Neuron (in vitro differentiated cells): ENCODE measurements around the gene CDH8.
"Not testable (repeated sequence)": the region's sequence is repeated elsewhere in the genome, so short reads cannot be mapped to it uniquely, and the experiment has no call there.

Source experiments
- H2AFZ ChIP-seq: one replicate; pipeline ENCODE4 v1.6.1; 2013; ENCODE audit warnings: low read depth, mild to moderate bottlenecking, inconsistent platforms, low read length, moderate library complexity
- H3K27me3 ChIP-seq: one replicate; pipeline ENCODE4 v1.6.1; 2013; ENCODE audit warnings: low read length; ENCODE audit not compliant: insufficient read depth
- H3K36me3 ChIP-seq: one replicate; pipeline ENCODE4 v1.6.1; 2013; ENCODE audit warnings: low read length; ENCODE audit not compliant: insufficient read depth
- H3K4me1 ChIP-seq: one replicate; pipeline ENCODE4 v1.6.1; 2013; ENCODE audit warnings: low read length; ENCODE audit not compliant: insufficient read depth
- H3K4me3 ChIP-seq: 2 replicates; pipeline ENCODE4 v1.5.1; 2013; ENCODE audit warnings: mild to moderate bottlenecking, low read length, moderate library complexity
- H3K9me3 ChIP-seq: one replicate; pipeline ENCODE4 v1.6.1; 2013; ENCODE audit warnings: low read length

The CDH8 gene

DNA sequence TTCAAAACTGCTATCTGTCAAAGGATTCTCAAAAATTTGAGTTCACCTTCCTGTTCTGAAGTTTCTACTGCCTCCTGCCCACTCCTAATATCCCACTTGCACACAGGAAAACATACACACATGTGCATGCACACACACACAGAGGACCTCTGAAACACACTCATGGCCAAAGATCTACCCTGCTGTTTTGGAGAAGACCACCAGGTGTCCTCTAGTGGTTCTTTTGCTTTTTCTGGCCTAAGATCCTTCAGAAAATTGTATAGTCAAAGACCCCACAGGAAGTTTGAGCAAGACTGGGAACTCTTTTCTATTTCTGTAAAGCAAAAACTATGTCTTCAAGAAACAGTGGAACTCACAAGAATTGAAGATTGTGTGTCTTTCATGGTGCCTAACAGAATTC lies 90.2 kb downstream of the CDH8 start:
- H3K36me3 ChIP-seq: no peaks in the 10 kb centered on the region
- no peak overlapping the region for H3K4me3 ChIP-seq
- no peaks in the 10 kb centered on the region for H3K9me3 ChIP-seq
- no peaks in the 10 kb centered on the region for H3K27me3 ChIP-seq
- no peak overlapping the region for H2AFZ ChIP-seq
- peaks cover 11% of the 10 kb centered on the region for H3K4me1 ChIP-seq

DNA sequence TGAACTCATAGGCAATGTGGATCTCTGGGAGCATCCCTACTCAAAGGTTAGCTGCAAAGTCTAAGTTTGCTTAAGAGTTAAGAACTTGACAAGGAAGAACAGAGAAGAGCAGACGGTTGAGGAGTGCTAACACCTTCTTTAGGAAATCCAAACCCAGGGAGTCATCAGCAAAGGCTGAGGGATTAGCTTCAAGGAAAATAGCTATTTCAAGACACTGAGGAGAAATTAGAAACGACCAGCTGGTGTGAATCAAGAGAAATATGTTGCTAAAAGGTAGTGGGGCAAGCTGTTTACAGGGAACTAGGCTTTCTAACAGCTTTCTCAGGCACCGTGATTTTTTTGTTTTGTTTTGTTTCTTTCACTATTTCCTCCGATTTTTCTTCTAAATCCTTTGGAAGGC lies 90.7 kb downstream of the CDH8 start:
- Histone ChIP-seq H3K27me3 (no peaks in the 10 kb centered on the region), H3K4me1 (peaks cover 11% of the 10 kb centered on the region), H3K4me3 (no peak overlapping the region), H3K36me3 (no peaks in the 10 kb centered on the region), H3K9me3 (no peaks in the 10 kb centered on the region), H2AFZ (no peak overlapping the region)

DNA sequence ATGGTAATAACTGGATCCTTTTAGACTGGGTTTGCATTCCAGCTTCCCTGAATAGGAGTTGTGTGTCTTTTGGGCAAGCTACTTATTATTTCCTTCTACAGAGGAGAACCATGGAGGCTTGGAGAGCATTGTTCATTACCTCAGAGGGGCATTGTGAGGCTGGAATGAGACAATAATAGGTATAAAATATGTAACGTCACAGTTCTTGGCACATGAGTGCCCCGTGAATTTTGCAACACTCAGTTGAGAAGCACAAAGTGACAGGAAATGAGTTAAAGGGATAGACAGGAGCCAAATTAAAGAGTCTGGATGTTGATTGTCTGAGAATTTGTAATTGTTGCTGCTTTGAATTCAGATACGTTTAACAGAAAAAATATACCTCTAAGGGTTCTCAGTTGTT lies 92.2 kb downstream of the CDH8 start:
- Histone ChIP-seq H3K9me3 (no peaks in the 10 kb centered on the region), H3K27me3 (no peaks in the 10 kb centered on the region), H3K4me1 (peaks cover 11% of the 10 kb centered on the region), H2AFZ (no peak overlapping the region), H3K36me3 (no peaks in the 10 kb centered on the region), H3K4me3 (no peak overlapping the region)

DNA sequence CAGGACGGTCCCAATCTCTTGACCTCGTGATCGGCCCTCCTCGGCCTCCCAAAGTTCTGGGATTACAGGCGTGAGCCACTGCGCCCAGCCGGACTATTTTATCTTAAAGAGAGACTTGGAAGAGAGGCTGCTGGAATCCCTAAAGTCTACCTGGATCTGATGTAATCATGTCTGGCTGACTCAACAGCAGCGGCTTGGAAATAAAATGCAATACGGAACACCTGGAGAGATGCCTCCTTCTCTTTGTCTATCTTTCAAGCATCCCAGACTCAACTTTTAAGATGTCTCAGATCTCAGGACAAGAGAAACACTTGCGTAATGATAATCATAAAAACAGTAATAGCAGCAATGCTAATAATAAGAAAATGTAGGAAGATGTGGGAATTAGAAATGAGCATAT lies 95.6 kb downstream of the CDH8 start:
- no peak overlapping the region for H3K4me3 ChIP-seq
- no peak overlapping the region for H2AFZ ChIP-seq
- no peaks in the 10 kb centered on the region for H3K9me3 ChIP-seq
- H3K36me3 ChIP-seq: no peaks in the 10 kb centered on the region
- H3K4me1 ChIP-seq: peaks cover 14% of the 10 kb centered on the region
- H3K27me3 ChIP-seq: no peaks in the 10 kb centered on the region

DNA sequence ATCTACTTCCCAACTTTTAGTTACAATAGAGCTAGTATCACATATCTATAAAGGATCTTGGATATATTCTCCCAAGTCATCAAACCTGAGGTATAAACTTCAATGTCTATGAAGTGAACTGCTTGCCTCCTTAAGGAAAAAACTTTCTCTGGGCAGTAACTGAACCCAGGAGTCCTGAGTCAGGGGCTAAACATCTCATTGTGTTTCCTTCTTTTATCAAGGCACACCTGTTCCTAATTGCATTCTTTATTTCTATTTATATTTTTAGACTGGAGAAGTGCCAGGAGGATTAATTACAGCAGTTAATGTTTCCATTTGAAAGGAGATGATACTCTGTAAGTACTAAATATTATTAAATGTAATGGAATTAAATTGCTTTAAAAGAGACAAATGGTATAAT lies 98.6 kb downstream of the CDH8 start:
- Histone ChIP-seq H3K4me1 (peaks cover 10% of the 10 kb centered on the region), H3K36me3 (no peaks in the 10 kb centered on the region)

DNA sequence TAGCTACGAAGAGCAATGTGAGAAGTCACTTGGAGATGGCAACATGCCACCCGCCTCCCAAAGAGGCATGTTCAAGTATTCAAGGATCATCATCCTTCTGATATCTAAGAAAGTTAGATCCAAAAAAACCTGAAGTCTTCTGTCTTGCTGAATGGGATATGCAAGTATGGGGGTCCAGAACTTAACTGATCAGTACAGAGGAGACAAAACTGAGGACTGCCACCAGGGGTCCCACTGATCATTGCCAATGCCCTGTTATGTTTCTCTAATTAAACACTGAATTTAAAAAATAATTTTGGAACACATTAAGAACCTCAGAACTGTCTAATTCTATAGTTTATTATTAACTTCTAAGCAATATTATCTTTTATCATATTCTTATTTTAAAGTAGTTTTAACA lies 99.7 kb downstream of the CDH8 start:
- Histone ChIP-seq H3K27me3 (no peaks in the 10 kb centered on the region), H3K9me3 (no peaks in the 10 kb centered on the region), H3K4me3 (no peak overlapping the region), H2AFZ (no peak overlapping the region), H3K4me1 (peaks cover 10% of the 10 kb centered on the region), H3K36me3 (no peaks in the 10 kb centered on the region)

More for the DNA sequence above, 98.6 kb downstream of the CDH8 start:
- Histone ChIP-seq H3K9me3 (no peaks in the 10 kb centered on the region), H3K4me3 (no peak overlapping the region), H2AFZ (no peak overlapping the region), H3K27me3 (no peaks in the 10 kb centered on the region)

DNA sequence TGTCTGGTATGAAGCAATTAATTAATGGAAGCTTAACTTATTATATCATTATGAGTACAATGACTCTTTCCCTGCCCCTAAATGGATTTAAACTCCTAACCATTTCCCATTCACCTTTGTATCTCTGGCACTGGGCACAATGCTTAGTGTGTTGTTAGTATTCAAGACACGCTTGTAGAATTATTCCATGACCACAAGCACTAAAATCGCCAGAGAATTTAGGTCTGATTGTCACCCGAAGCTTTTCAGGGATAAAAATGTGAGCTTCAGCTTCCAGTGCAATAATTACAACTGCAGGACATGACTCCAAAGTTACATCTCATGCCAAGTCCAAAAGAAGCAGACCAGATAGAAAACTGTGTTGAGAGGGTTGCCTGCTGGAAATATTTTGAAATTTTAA lies 101.6 kb downstream of the CDH8 start:
- Histone ChIP-seq H3K4me1 (peaks cover 10% of the 10 kb centered on the region), H3K4me3 (no peak overlapping the region), H2AFZ (no peak overlapping the region), H3K27me3 (no peaks in the 10 kb centered on the region), H3K9me3 (no peaks in the 10 kb centered on the region), H3K36me3 (no peaks in the 10 kb centered on the region)

DNA sequence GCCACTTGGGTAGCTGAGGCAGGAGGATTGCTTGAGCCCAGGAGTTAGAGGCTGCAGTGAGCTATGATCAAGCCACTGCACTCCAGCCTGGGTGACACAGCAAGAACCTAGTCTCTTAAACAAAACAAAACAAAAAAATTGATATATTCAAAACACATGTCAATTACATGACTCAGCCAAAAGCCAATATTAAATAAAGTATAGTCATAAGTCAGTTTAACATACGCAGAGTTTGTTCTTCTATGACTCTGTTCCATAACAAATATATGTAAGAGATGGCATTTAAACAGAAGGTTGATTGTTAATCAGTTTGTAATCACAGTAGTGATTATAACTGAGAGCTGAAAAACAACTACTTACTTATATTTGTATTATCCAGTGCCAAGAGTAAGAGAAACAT lies 106.5 kb downstream of the CDH8 start:
- no peaks in the 10 kb centered on the region for H3K36me3 ChIP-seq
- H3K4me3 ChIP-seq: no peak overlapping the region
- H3K27me3 ChIP-seq: no peaks in the 10 kb centered on the region
- H3K9me3 ChIP-seq: no peaks in the 10 kb centered on the region
- H3K4me1 ChIP-seq: peaks cover 7% of the 10 kb centered on the region
- no peak overlapping the region for H2AFZ ChIP-seq

DNA sequence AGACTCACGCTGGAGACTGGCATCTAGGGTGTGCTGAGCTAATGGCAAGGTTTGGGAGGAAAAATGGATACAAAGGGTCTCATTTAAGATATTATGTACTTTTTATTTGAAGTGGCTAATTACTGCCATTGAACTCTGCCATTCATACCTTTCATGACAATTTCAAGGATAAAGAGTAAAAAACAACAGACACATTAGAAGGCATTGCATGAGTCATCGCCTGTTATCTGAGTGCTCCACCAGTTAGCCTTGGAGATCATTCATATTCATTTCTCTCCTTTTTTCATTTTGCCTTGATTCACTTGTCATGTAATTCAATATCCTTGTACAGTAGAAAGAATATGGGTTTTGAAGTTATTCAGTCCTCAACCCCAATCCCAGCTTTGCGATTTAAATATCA lies 109.5 kb downstream of the CDH8 start:
- H2AFZ ChIP-seq: no peak overlapping the region
- peaks cover 2% of the 10 kb centered on the region for H3K4me1 ChIP-seq
- H3K27me3 ChIP-seq: no peaks in the 10 kb centered on the region
- H3K9me3 ChIP-seq: no peaks in the 10 kb centered on the region
- no peak overlapping the region for H3K4me3 ChIP-seq
- H3K36me3 ChIP-seq: no peaks in the 10 kb centered on the region

DNA sequence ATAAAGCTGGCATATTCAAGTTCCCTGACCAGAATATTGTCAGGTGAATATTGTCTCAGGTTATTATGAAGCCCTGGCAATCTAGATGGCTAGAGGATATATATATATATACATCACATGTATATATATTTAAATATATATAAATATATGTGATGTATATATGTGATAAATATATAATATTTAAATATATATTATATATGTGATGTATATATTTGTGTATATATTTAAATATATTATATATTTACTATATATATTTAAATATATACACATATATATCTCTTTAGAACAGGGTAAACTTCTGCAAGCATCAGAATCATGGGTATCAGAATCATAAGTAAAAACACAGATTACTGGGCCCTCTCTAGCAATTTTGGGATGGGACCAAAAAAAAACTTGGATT lies 112.6 kb downstream of the CDH8 start:
- no peaks in the 10 kb centered on the region for H3K36me3 ChIP-seq
- no peaks in the 10 kb centered on the region for H3K27me3 ChIP-seq
- H2AFZ ChIP-seq: no peak overlapping the region
- no peaks in the 10 kb centered on the region for H3K9me3 ChIP-seq
- peaks cover 2% of the 10 kb centered on the region for H3K4me1 ChIP-seq
- no peak overlapping the region for H3K4me3 ChIP-seq

DNA sequence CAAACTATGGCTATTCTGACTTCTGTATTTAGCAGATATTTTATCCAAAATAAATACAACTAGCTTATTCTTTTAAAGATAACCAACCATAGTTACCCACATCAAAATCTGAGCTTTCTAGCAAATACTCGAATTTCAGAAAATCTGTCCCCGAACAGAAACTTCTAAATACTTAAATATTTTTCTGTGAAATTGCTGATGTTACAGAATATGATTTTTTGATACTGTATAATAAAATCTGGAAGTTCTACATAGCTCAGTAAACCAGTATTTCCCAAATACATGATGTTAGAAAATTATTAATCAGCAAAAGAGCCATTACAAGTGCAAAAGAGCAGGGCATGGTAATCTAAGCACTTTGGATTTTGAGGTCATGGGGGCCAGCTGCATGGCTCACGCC lies 114.9 kb downstream of the CDH8 start:
- Histone ChIP-seq H3K27me3 (no peaks in the 10 kb centered on the region), H3K4me1 (no peaks in the 10 kb centered on the region), H3K36me3 (no peaks in the 10 kb centered on the region), H3K4me3 (no peak overlapping the region), H3K9me3 (no peaks in the 10 kb centered on the region), H2AFZ (no peak overlapping the region)

DNA sequence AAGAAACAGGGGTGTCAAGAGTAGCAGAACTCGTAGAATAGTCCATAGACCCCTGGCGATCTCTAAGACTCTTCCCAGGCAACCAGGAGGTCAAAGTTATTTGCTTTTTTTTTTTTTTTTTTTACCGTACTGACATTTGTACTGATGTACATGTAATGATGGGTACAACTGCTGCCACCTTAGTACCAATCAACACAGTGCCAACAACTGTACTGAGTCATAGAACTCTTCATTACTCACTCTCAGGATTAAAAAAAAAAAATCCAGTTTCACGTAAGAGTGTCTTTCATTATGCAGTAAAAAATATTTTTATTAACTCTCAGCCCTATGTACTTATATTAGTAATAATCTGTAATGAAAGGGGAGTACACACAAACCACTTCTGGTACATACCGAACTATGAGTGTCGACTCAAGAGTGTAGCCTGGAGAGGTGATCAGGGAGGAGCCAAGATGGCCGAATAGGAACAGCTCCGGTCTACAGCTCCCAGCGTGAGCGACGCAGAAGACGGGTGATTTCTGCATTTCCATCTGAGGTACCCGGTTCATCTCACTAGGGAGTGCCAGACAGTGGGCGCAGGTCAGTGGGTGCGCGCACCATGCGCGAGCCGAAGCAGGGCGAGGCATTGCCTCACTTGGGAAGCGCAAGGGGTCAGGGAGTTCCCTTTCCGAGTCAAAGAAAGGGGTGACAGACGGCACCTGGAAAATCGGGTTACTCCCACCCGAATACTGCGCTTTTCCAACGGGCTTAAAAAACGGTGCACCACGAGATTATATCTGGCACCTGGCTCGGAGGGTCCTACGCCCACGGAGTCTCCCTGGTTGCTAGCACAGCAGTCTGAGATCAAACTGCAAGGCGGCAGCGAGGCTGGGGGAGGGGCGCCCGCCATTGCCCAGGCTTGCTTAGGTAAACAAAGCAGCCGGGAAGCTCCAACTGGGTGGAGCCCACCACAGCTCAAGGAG lies 118.1 kb downstream of the CDH8 start:
- H3K4me3 ChIP-seq, H3K9me3 ChIP-seq: not testable (repeated sequence)

DNA sequence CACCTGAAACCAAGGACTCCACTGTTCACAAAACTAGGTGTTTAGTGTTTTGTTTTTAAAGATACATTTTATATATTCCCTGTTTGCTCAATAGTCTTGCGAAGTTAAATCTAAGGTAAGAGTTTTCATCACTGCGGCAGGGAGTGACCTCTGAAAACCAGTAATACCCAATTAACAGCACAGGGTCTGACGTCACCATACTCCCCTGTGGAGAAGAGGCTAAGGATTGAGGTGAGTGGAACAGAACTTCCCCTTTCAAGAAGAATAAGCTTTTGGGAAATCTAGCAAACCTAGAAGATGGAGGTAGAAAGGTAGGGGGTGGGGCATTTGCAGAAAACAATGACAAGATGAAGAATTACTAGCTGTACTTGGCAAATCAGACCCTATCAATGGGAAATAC lies 120.7 kb downstream of the CDH8 start:
- Histone ChIP-seq H3K36me3 (no peaks in the 10 kb centered on the region), H2AFZ (no peak overlapping the region), H3K4me1 (no peaks in the 10 kb centered on the region), H3K4me3 (no peak overlapping the region), H3K27me3 (no peaks in the 10 kb centered on the region), H3K9me3 (no peaks in the 10 kb centered on the region)

More for the DNA sequence above, 118.1 kb downstream of the CDH8 start:
- H3K4me1 ChIP-seq, H3K36me3 ChIP-seq, H2AFZ ChIP-seq, H3K27me3 ChIP-seq: not testable (repeated sequence)

DNA sequence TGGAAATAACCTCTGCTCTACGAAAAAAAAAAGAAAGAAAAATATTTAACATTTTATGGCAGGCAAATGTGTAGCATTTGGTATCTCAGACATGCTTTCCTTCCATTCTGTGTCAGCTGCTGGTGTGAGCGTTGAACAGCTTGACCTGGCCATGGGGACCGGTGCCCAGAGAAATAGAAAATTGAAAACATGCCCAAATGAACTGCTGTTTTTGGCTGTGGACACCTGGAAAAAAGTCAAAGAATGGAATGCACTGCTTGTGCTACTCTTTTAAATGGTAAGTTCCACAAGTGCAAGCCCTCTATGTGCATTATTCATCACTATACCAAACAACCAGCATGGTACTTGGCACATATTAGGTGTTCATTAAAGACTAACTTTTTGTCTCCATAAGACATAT lies 127.2 kb downstream of the CDH8 start:
- H3K4me1 ChIP-seq: peaks cover 4% of the 10 kb centered on the region
- H3K9me3 ChIP-seq: peaks cover 2% of the 10 kb centered on the region
- H3K27me3 ChIP-seq: no peaks in the 10 kb centered on the region
- H3K4me3 ChIP-seq: no peak overlapping the region
- no peak overlapping the region for H2AFZ ChIP-seq
- no peaks in the 10 kb centered on the region for H3K36me3 ChIP-seq
